ENCODE data around the gene FOXL3.
"Not testable (repeated sequence)": the region's sequence is repeated elsewhere in the genome, so short reads cannot be mapped to it uniquely, and the experiment has no call there.

The FOXL3 gene

GRCh38 chr7:289756-290553, at the start of gene FOXL3:
Gene FOXL3, plus strand, starts transcription at chr7:290170. Its CDS starts 0 bp downstream, at chr7:290170.
- H3K9ac ChIP-seq (ENCODE audit: low read depth in 1 of 2, low read length in 2 of 2): no peak within 1 kb of the TSS
- H3K27me3 ChIP-seq (ENCODE audit: control insufficient read depth in 1 of 2, insufficient read depth in 2 of 2, low read length in 2 of 2): peaks cover 30 to 33% of the 10 kb centered on the region in 2 donors

DNA sequence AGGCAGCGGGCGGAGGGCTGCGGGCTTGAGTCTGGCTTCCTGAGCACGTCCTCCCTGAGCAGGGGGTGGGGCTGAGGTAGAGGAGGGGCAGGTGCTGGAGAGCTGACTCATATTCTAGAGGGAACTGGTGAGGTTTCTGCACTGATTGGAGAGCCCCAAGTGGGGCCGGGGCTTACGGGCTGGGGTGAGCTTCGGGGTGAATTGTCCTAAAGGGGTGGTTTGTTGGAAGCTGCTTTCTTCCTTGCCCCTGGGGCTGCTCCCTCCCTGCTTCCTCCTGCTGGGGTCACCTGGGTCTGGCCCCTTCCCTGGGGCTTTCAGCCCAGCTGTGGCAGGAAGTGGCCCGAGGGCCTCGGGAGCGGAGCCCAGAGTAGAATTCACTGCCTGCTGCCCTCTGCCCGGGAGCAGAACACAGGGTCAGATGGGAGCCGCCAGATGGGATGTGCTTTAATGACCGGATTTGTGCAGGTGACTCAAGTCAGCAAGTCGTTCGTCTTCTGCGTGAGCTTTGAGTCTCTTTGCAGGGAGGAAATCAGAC, 49.0 kb upstream of the FOXL3 start:
- Histone ChIP-seq H3K27ac (ENCODE audit: low read depth, low read length) (no peak overlapping the region), H3K9me3 (ENCODE audit: control insufficient read depth in 1 of 2, low read length in 2 of 2) (no peaks in the 10 kb centered on the region), H3K36me3 (ENCODE audit: control insufficient read depth in 1 of 2, insufficient read depth in 2 of 2, low read length in 2 of 2) (peaks cover 5 to 17% of the 10 kb centered on the region in 2 donors), H3K4me3 (ENCODE audit: low read depth in 1 of 2, low read length in 2 of 2) (no peak overlapping the region), H3K27me3 (ENCODE audit: control insufficient read depth in 1 of 2, insufficient read depth in 2 of 2, low read length in 2 of 2) (no peaks in the 10 kb centered on the region), H3K9ac (ENCODE audit: low read depth in 1 of 2, low read length in 2 of 2) (no peak overlapping the region), H3K4me1 (ENCODE audit: control insufficient read depth in 1 of 2, insufficient read depth in 2 of 2, low read length in 2 of 2) (peaks cover 0 to 2% of the 10 kb centered on the region in 2 donors)

More at GRCh38 chr7:289756-290553, at the start of gene FOXL3:
- Histone ChIP-seq H3K9me3 (ENCODE audit: control insufficient read depth in 1 of 2, low read length in 2 of 2) (no peaks in the 10 kb centered on the region), H3K36me3 (ENCODE audit: control insufficient read depth in 1 of 2, insufficient read depth in 2 of 2, low read length in 2 of 2) (no peaks in the 10 kb centered on the region), H3K4me1 (ENCODE audit: control insufficient read depth in 1 of 2, insufficient read depth in 2 of 2, low read length in 2 of 2) (peaks cover 7 to 25% of the 10 kb centered on the region in 2 donors), H3K4me3 (ENCODE audit: low read depth in 1 of 2, low read length in 2 of 2) (no peak within 1 kb of the TSS), H3K27ac (ENCODE audit: low read depth, low read length) (no peak within 1 kb of the TSS)

- Histone ChIP-seq H3K9ac (ENCODE audit: low read depth in 1 of 2, low read length in 2 of 2) (no peak overlapping the region), H3K27ac (ENCODE audit: low read depth, low read length) (no peak overlapping the region), H3K4me1 (ENCODE audit: control insufficient read depth in 1 of 2, insufficient read depth in 2 of 2, low read length in 2 of 2) (no peaks in the 10 kb centered on the region), H3K27me3 (ENCODE audit: control insufficient read depth in 1 of 2, insufficient read depth in 2 of 2, low read length in 2 of 2) (no peaks in the 10 kb centered on the region), H3K36me3 (ENCODE audit: control insufficient read depth in 1 of 2, insufficient read depth in 2 of 2, low read length in 2 of 2) (peaks cover 6 to 18% of the 10 kb centered on the region in 2 donors), H3K9me3 (ENCODE audit: control insufficient read depth in 1 of 2, low read length in 2 of 2) (no peaks in the 10 kb centered on the region), H3K4me3 (ENCODE audit: low read depth in 1 of 2, low read length in 2 of 2) (no peak overlapping the region)
Measured at GRCh38 chr7:241513-241912, 48.5 kb upstream of the FOXL3 start.

DNA sequence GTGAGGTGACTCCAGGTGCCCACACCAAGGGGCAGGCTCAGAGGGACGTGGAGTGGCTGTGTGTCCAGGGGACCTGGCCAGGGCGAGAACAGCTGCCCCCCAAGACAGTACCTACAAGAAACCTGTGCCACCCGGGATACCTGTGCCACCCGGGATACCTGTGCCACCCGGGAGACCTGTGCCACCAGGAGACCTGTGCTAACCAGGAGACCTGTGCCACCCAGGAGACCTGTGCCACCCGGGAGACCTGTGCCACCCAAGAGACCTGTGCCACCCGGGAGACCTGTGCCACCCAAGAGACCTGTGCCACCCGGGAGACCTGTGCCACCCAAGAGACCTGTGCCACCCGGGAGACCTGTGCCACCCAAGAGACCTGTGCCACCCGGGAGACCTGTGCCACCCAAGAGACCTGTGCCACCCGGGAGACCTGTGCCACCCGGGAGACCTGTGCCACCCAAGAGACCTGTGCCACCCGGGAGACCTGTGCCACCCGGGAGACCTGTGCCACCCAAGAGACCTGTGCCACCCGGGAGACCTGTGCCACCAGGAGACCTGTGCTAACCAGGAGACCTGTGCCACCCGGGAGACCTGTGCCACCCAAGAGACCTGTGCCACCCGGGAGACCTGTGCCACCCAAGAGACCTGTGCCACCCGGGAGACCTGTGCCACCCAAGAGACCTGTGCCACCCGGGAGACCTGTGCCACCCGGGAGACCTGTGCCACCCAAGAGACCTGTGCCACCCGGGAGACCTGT, 47.0 kb upstream of the FOXL3 start:
- H3K9me3 ChIP-seq (ENCODE audit: control insufficient read depth in 1 of 2, low read length in 2 of 2): not testable (repeated sequence)

DNA sequence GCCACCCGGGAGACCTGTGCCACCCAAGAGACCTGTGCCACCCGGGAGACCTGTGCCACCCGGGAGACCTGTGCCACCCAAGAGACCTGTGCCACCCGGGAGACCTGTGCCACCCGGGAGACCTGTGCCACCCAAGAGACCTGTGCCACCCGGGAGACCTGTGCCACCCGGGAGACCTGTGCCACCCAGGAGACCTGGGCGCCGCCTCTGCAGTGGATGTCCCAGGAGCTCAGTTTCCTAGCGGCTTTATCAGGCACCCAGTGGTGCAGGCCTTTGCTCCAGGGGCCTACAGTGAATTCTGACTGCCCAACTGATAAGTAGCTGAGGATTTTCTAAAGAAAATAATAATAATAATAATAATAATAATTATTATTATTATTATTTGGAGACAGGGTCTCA, 46.4 kb upstream of the FOXL3 start:
- H3K27me3 ChIP-seq (ENCODE audit: control insufficient read depth in 1 of 2, insufficient read depth in 2 of 2, low read length in 2 of 2); H3K9ac ChIP-seq (ENCODE audit: low read depth in 1 of 2, low read length in 2 of 2); H3K27ac ChIP-seq (ENCODE audit: low read depth, low read length); H3K4me1 ChIP-seq (ENCODE audit: control insufficient read depth in 1 of 2, insufficient read depth in 2 of 2, low read length in 2 of 2); H3K4me3 ChIP-seq (ENCODE audit: low read depth in 1 of 2, low read length in 2 of 2); H3K9me3 ChIP-seq (ENCODE audit: control insufficient read depth in 1 of 2, low read length in 2 of 2): not testable (repeated sequence)
- H3K36me3 ChIP-seq (ENCODE audit: control insufficient read depth in 1 of 2, insufficient read depth in 2 of 2, low read length in 2 of 2): peaks cover 9 to 22% of the 10 kb centered on the region in 2 donors

More for the DNA sequence above, 47.0 kb upstream of the FOXL3 start:
- H3K9ac ChIP-seq (ENCODE audit: low read depth in 1 of 2, low read length in 2 of 2); H3K4me3 ChIP-seq (ENCODE audit: low read depth in 1 of 2, low read length in 2 of 2); H3K27ac ChIP-seq (ENCODE audit: low read depth, low read length); H3K4me1 ChIP-seq (ENCODE audit: control insufficient read depth in 1 of 2, insufficient read depth in 2 of 2, low read length in 2 of 2); H3K27me3 ChIP-seq (ENCODE audit: control insufficient read depth in 1 of 2, insufficient read depth in 2 of 2, low read length in 2 of 2): not testable (repeated sequence)
- H3K36me3 ChIP-seq (ENCODE audit: control insufficient read depth in 1 of 2, insufficient read depth in 2 of 2, low read length in 2 of 2): peaks cover 9 to 21% of the 10 kb centered on the region in 2 donors

- H3K27ac ChIP-seq (ENCODE audit: low read depth, low read length): no peak overlapping the region
- no peaks in the 10 kb centered on the region for H3K9me3 ChIP-seq (ENCODE audit: control insufficient read depth in 1 of 2, low read length in 2 of 2)
- H3K27me3 ChIP-seq (ENCODE audit: control insufficient read depth in 1 of 2, insufficient read depth in 2 of 2, low read length in 2 of 2): no peaks in the 10 kb centered on the region
- no peak overlapping the region for H3K9ac ChIP-seq (ENCODE audit: low read depth in 1 of 2, low read length in 2 of 2)
- no peak overlapping the region for H3K4me3 ChIP-seq (ENCODE audit: low read depth in 1 of 2, low read length in 2 of 2)
- peaks cover 0 to 6% of the 10 kb centered on the region in 2 donors for H3K4me1 ChIP-seq (ENCODE audit: control insufficient read depth in 1 of 2, insufficient read depth in 2 of 2, low read length in 2 of 2)
- H3K36me3 ChIP-seq (ENCODE audit: control insufficient read depth in 1 of 2, insufficient read depth in 2 of 2, low read length in 2 of 2): peaks cover 9 to 30% of the 10 kb centered on the region in 2 donors
Measured at GRCh38 chr7:244974-245373, 45.0 kb upstream of the FOXL3 start.

DNA sequence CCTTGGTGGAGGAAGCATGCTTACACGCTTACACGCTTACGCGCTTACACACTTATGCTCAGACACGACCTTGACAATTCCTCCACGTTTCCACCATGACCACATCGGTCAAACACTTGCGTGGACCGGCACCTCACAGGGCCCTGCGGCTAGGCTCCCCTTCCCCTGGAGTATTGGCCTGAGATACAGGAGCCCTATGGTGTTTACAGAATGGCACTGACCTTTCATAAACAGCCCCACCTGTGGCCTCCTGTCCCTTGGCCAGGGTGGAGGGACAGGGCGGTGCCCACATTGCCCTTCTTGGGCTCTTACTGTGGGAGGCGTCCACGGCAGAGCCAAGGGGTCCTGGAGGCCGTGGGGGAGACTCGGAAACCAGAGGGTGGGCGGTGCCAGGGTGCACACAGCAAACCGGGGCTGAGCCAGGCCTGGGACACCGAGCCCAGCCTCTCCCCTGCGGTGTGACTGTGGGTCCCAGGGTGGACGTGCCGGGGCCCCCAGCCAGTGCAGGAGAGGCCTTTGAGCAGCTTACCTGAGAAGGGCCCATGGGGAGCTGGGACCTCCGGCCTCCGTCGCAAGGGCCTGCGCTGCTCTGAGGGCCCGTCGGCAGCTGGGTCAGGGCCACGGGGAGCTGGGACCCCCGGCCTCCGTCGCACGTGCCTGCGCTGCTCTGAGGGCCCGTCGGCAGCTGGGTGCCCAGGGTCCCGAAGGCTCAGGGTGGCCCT, 44.2 kb upstream of the FOXL3 start:
- peaks cover 13 to 35% of the 10 kb centered on the region in 2 donors for H3K36me3 ChIP-seq (ENCODE audit: control insufficient read depth in 1 of 2, insufficient read depth in 2 of 2, low read length in 2 of 2)
- no peak overlapping the region for H3K27ac ChIP-seq (ENCODE audit: low read depth, low read length)
- H3K9ac ChIP-seq (ENCODE audit: low read depth in 1 of 2, low read length in 2 of 2): no peak overlapping the region
- no peaks in the 10 kb centered on the region for H3K27me3 ChIP-seq (ENCODE audit: control insufficient read depth in 1 of 2, insufficient read depth in 2 of 2, low read length in 2 of 2)
- no peaks in the 10 kb centered on the region for H3K9me3 ChIP-seq (ENCODE audit: control insufficient read depth in 1 of 2, low read length in 2 of 2)
- peaks cover 0 to 6% of the 10 kb centered on the region in 2 donors for H3K4me1 ChIP-seq (ENCODE audit: control insufficient read depth in 1 of 2, insufficient read depth in 2 of 2, low read length in 2 of 2)
- H3K4me3 ChIP-seq (ENCODE audit: low read depth in 1 of 2, low read length in 2 of 2): no peak overlapping the region

GRCh38 chr7:246451-246850, 43.5 kb upstream of the FOXL3 start:
- H3K4me3 ChIP-seq (ENCODE audit: low read depth in 1 of 2, low read length in 2 of 2): no peak overlapping the region
- H3K9me3 ChIP-seq (ENCODE audit: control insufficient read depth in 1 of 2, low read length in 2 of 2): no peaks in the 10 kb centered on the region
- peaks cover 0 to 6% of the 10 kb centered on the region in 2 donors for H3K4me1 ChIP-seq (ENCODE audit: control insufficient read depth in 1 of 2, insufficient read depth in 2 of 2, low read length in 2 of 2)
- H3K9ac ChIP-seq (ENCODE audit: low read depth in 1 of 2, low read length in 2 of 2): no peak overlapping the region
- H3K36me3 ChIP-seq (ENCODE audit: control insufficient read depth in 1 of 2, insufficient read depth in 2 of 2, low read length in 2 of 2): peaks cover 16 to 37% of the 10 kb centered on the region in 2 donors
- no peaks in the 10 kb centered on the region for H3K27me3 ChIP-seq (ENCODE audit: control insufficient read depth in 1 of 2, insufficient read depth in 2 of 2, low read length in 2 of 2)
- no peak overlapping the region for H3K27ac ChIP-seq (ENCODE audit: low read depth, low read length)

DNA sequence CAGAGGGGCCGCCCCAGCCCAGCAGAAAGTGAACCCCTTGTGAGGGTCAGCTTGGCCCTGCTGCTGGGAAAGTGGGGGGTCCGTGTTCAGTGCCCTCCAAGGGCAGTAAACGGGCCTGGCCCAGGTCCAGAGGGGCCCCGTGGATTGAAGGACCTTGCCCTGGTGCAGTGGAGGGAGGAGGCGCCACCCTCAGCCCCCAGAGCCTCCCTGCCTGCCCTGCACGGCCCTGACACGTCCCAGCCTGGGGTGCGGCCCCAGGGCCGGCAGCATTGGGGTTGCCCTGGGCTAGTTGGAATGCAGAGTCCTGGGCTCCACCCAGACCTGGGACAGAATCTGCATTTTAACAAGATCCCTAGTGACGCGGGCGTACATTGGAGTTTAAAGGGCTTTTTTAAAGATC, 42.8 kb upstream of the FOXL3 start:
- Histone ChIP-seq H3K4me3 (ENCODE audit: low read depth in 1 of 2, low read length in 2 of 2) (no peak overlapping the region), H3K27me3 (ENCODE audit: control insufficient read depth in 1 of 2, insufficient read depth in 2 of 2, low read length in 2 of 2) (no peaks in the 10 kb centered on the region), H3K9ac (ENCODE audit: low read depth in 1 of 2, low read length in 2 of 2) (no peak overlapping the region), H3K27ac (ENCODE audit: low read depth, low read length) (no peak overlapping the region), H3K4me1 (ENCODE audit: control insufficient read depth in 1 of 2, insufficient read depth in 2 of 2, low read length in 2 of 2) (peaks cover 0 to 6% of the 10 kb centered on the region in 2 donors), H3K9me3 (ENCODE audit: control insufficient read depth in 1 of 2, low read length in 2 of 2) (no peaks in the 10 kb centered on the region), H3K36me3 (ENCODE audit: control insufficient read depth in 1 of 2, insufficient read depth in 2 of 2, low read length in 2 of 2) (peaks cover 22 to 36% of the 10 kb centered on the region in 2 donors)

Measured in duodenal mucosa (tissue), 2 donors.